Suppressor macrophage (primary cell): ENCODE results near the gene DACT1.
"Not testable (repeated sequence)": the region's sequence is repeated elsewhere in the genome, so short reads cannot be mapped to it uniquely, and the experiment has no call there.

Experiments used
- DNase-seq, 4 experiments: peaks; one replicate each; pipeline ENCODE4 v3.0.0-alpha.2; 2020 to 2022
- total RNA-seq, 17 experiments: gene quantifications; one replicate each; lab custom pipeline; 2026; ENCODE audit warnings: mixed read lengths in 6 of 17, inconsistent platforms in 3 of 17; lab: John Stamatoyannopoulos, UW

DACT1 gene
- 0 to 2.5 (median 0.28) reads per million in 17 experiments for total RNA-seq

DNA sequence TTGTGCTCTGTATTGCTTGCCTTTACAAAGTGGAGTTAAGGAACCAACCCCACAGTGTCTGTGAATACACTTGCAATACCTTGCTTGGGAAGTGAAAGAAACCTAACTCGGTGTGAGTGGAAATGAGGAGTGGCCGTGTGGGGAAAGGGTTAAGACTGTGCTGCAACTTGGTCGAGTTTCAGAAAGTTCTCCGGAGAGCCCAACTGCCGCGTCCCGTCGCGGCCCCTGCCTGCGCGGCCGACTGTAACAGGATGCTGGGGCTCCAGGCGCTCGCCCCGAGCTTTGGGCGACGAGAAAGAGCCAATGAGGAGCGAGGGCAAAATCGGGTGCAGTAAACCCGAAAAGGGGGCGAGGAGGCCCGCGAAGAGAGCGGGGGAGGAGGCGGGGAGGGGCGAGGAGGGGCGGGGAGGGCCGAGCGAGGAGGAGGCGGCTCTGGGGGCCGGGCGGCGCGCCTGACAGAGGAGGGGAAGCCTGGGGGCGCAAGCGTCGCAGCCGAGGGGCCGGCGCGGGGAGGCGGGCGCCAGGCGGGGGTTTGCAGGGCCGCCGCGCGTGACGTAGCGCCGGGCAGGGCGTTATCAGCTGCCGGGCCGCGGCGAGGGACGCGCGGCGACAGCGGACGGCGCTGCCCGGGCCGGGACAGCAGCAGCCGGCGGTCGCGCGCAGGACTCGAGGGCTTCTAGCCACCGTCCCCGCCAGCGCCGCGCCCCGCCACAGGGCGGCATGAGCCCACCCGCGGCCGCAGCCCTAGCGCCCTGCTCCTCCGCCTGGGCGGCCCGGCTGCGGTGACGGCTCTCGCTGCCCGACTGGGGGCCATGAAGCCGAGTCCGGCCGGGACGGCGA, at the start of gene DACT1:
DACT1 (plus strand) TSS at position 572 of the 840 bp plus-strand sequence; CDS start at position 813, 241 bp downstream.
- peak; percentile 31 to 73 (median 50) for DNase-seq

- DNase-seq: not testable (repeated sequence)
Measured at GRCh38 chr14:58588321-58588720, 49.4 kb upstream of the DACT1 start.

- DNase-seq: no peak
Measured at GRCh38 chr14:58593977-58594376, 43.8 kb upstream of the DACT1 start.

DNA sequence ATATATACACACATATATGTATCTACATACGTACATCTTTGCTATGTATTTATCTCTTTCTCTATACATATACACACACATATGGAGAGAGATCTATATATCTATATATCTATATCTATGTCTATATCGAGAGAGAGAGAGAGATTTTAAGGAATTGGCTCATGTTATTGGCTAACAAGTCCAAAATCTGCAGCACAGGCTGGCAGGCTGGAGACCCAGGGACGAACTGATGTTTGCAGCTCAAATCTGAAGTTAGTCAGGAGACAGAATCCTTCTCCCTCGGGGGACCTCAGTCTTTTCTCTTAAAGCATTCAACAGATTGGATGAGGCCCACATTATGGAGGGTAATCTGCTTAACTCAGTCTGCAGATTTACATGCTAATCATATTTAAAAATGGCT, 40.7 kb upstream of the DACT1 start:
- DNase-seq: no peak

DNA sequence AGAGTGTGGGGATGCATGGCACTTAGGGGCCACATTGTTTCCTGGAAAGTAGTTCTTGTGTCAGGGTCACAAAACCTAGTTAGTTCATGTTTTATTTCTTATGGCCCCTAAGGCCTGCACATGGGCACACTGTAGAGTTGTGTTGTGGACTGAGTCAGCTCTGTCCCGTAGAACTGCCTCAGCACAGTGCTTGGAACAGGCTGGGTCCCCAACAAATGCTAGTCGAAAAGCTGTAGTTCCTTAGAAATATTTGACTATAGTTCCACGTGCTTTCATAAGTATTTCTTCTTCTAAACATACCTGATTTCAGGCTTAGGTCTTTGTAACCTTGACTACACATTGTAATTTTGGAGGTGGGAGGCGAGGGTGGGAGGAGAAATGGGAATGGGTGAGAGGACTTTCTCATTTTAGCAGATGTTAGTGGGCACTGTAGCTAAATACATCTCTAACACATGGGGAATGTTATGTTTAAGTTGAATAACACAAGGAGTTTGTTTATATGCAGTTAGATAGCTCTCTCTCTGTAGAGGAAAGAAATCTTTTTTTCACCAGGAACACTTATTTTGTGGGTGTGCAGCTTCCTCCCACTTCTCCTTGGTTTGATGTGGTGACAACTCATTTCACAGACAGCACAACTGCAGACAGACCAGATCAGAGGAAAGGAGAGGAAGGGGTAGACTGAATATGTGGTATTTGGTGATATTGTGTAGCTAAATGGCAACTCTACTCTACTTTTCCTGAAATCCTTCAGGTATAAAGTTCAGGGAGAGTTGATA, 39.5 kb upstream of the DACT1 start:
- no peak for DNase-seq

- no peak for DNase-seq
Measured at GRCh38 chr14:58598804-58599525, 38.8 kb upstream of the DACT1 start.

DNA sequence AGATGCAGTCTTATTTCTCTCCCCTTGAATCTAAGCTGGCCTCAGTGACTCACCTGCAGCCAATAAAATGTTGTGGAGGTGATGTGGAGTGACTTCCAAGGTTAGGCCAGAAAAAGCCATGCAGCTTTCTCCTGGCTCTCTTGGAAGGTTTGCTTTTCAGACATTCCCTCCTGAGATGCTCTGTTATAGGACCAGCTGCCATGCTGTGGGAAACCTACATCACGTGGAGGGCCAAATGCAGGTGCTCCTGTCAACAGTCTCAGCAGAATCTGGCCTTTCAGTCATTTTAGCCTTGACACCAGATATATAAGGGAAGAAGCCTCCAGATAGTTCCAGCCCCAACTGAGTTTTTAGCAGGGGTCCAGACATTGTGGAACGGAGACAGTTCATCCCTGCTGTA, 38.1 kb upstream of the DACT1 start:
- no peak for DNase-seq

DNA sequence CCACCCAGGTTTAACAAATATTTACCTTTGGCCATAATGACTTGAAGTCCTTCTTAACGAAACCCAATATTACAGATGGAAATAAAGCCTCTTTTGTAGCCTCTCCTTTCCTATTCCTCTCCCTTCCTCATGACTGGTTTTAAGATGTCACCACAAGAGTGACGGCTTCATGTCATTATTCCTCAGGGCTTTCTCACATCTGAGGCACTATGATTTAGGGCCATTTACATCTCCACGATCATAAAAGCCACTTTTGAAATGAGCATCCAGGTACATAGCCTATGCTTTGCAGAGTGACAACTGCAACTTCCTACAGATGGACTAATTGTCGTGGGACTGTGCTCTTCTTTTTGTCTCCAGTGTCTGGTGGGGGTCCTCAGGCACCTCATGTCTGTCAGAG, 32.3 kb upstream of the DACT1 start:
- DNase-seq: no peak

GRCh38 chr14:58607131-58607951, 30.4 kb upstream of the DACT1 start:
- DNase-seq: no peak

- DNase-seq: no peak
Measured at GRCh38 chr14:58607952-58608317, 29.8 kb upstream of the DACT1 start.

DNA sequence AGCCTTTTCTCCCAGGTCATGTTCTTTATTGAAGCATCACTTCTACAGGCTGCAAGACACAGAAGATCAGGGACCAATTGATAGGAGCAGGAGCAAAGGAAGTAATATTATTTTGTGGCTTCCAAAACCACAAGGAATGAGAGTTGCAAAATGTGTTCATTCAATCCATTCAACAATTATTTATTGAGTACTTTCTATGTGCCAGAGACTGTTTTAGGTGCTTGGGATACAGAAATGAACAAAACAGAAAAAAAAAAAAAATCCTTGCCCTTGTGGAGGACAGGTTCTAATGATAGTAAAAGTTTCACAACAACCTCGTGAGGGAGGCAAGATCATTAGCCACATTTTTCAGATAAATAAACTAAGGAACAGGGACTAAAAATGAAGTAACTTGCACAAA, 20.1 kb upstream of the DACT1 start:
- DNase-seq: no peak

DNA sequence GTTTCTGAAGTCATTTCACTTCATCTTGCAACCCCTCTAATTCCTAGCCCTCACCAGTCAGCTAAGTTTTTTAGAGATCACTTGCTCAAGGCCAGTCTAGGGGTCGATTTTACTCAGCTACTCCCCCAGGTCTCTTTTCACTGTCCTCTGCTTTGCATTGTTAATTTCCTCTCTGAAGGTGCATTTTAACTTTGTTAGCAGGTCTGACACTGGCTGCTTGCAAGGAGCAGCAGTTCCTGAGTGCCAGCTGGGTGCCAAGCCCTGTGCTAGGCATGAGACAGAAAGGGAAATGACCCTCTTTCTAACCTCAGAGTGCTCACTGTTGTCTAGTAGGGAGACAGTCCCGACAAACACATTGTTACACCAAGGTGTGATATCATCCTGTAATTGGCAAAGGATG, 17.8 kb upstream of the DACT1 start:
- no peak for DNase-seq

DNA sequence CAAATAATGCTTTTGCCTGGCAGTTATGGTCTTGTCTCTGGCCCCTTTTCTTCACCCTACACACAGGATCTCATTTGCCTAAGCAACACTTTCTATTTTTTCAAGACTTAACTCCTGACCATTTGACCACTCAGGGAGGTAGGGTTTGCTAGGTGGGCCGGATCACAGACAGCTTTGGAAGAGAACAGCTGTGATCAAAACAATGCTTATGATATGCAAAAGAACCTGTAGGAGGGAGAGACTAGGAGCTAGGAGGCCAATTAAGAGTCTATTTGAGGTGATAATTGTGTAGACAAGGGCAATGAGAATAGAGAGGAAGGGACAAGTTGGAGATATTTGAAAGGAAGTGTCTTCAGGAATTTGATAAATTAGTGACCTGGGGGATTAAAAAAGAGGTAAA, 12.3 kb upstream of the DACT1 start:
- no peak for DNase-seq

GRCh38 chr14:58626431-58626831, 11.3 kb upstream of the DACT1 start:
- peak in 2 of 4 experiments; percentile 36 to 38 for DNase-seq

GRCh38 chr14:58628406-58628805, 9.4 kb upstream of the DACT1 start:
- no peak for DNase-seq

GRCh38 chr14:58629281-58629680, 8.5 kb upstream of the DACT1 start:
- DNase-seq: peak in 2 of 4 experiments; percentile 10 to 17

GRCh38 chr14:58631732-58632131, 6.0 kb upstream of the DACT1 start:
- no peak for DNase-seq

GRCh38 chr14:58633831-58634230, 3.9 kb upstream of the DACT1 start:
- DNase-seq: no peak

DNA sequence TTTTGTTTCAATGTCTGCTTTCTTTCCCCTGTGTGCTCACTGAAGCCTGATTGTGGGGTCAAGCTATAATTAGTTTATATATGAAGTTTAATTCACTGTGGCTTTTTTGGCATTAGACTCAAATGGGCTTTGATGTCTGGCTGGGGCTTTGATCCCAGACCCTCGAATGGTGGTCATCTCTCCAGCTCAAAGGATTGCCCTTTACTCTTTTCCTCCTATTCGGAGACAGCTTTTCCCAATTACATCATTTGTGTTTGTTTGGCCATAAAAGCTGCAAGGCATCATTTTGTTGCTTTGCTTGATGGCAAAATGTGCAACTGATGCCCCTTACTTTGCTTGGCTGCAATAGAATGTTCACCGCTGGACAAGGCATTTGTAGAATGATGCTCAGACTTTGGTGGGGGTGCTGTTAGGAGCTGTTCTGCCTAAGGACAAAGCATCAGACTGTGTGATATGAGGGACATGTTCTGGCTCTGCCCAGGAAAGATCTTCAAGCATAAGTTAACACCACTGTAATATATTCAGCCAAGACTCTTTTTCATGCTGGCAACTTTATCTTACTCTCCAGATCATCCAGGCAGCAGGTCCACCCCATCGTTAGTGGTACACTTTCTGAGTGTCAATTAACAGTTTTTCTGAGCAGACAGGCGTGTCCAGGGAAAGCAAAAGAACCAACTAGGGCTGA, 3.2 kb upstream of the DACT1 start:
- DNase-seq: no peak

DNA sequence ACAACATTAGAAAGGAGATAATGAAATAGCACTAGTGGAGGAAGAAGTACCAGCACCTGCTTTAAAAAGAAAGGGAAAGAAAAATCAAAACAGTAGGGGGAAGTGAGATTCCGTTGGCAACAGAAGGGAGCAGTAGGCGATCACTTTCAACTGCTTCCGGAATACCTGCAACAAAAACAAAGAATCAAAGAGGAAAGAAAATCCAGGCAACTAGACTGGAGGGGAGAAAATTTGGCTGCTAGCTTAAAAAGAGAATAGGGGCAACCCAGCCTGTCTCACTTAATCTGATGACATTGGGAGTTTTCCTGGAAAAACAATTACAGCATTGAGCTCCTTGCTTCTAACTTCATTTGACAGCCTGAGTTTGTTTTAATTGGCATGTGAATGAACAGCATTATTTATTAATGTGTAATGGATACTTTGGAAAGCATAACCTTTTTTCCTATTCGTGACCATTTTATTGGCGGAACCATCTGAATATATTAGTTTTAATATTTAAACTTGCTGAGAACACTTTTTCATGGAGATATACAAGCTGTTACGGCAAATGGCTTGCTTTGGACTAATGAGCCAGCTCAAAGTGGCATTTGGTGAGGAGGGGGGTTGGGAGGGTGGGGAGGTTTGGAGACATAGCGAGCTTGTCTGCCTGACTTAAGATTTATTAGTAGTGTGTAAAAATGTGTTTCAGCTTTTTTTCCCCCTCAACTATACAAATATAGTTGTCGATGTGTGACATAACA, 2.5 kb upstream of the DACT1 start:
- DNase-seq: peak in 1 of 4 experiments; percentile 7

DNA sequence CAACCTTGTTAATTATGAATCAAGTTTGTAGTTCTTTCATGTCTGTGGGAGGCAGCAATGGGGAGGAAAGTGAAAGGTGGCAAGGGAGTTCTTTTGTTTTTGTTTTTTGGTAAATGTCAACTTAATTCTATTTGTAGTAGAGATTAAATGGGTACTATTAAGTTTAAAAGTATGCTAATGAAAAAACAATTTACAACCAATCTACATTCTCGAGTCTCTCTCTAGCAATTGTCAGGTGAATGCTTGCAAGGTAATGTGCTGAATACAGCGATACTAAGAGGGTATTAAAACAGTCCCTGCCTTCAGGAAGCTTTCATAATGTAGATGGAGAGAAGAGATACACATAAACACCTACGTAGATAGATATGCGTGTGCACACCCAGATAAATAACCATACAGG, 1.6 kb upstream of the DACT1 start:
- DNase-seq: no peak
